Stomach (tissue), 4 donors: ENCODE results near the gene KCNIP3.

Experiments used
- CTCF ChIP-seq, 7 experiments: fragments of 450-650 bp in 4 of 7; fragments of 200-600 bp in 3 of 7; sonication (generic) in 3 of 7; IDR thresholded peaks; one replicate each; pipeline ENCODE4 v1.5.1; 2016 to 2019; ENCODE audit warnings: antibody characterized with exemption in 7 of 7, control low read depth in 2 of 7, mild to moderate bottlenecking in 1 of 7
- EP300 ChIP-seq: sonication (generic); formaldehyde crosslinking; IDR thresholded peaks from one replicate; pipeline ENCODE4 v1.6.1; 2017; ENCODE audit warnings: antibody characterized with exemption
- POLR2A ChIP-seq, 4 donors: fragments of 450-650 bp; IDR thresholded peaks; one replicate each; pipeline ENCODE4 v1.6.1; 2016; ENCODE audit warnings: antibody characterized with exemption in 4 of 4, control low read depth in 2 of 4, mild to moderate bottlenecking in 1 of 4, moderate library complexity in 1 of 4
- POLR2AphosphoS5 ChIP-seq, 3 donors: sonication (generic); formaldehyde crosslinking; IDR thresholded peaks; one replicate each; pipeline ENCODE4 v1.6.1; 2016; ENCODE audit warnings: antibody characterized with exemption in 3 of 3

- no peak for TF ChIP-seq CTCF (IDR thresholded peaks at IDR 0.05)
- no peak for TF ChIP-seq POLR2AphosphoS5 (IDR thresholded peaks at IDR 0.05)
- no peak for TF ChIP-seq EP300
- TF ChIP-seq POLR2A (IDR thresholded peaks at IDR 0.05): no peak
Observed at GRCh38 chr2:95267458-95268210, 29.5 kb upstream of the KCNIP3 start.
